HEK293T (cell line): ENCODE data around the gene KBTBD13.

ENCODE experiments used
- ARNT ChIP-seq: fragments of 450-650 bp; IDR thresholded peaks from 2 replicates; pipeline ENCODE4 v1.6.1; 2017; ENCODE audit warnings: mild to moderate bottlenecking
- BHLHE40 ChIP-seq: fragments of 450-650 bp; IDR thresholded peaks from 2 replicates; pipeline ENCODE4 v1.6.1; 2016; ENCODE audit warnings: mild to moderate bottlenecking, moderate library complexity, borderline replicate concordance
- ELF4 ChIP-seq: fragments of 450-650 bp; IDR thresholded peaks from 2 replicates; pipeline ENCODE4 v1.6.1; 2017; ENCODE audit warnings: antibody characterized with exemption
- FOXA1 ChIP-seq: fragments of 450-650 bp; IDR thresholded peaks from 2 replicates; pipeline ENCODE4 v1.6.1; 2016; ENCODE audit warnings: mild to moderate bottlenecking
- FOXK2 ChIP-seq: fragments of 450-650 bp; IDR thresholded peaks from 2 replicates; pipeline ENCODE4 v1.6.1; 2016; ENCODE audit warnings: mild to moderate bottlenecking
- FOXM1 ChIP-seq: fragments of 450-650 bp; IDR thresholded peaks from 2 replicates; pipeline ENCODE4 v1.6.1; 2017; ENCODE audit warnings: mild to moderate bottlenecking, borderline replicate concordance
- HDGF ChIP-seq: fragments of 450-650 bp; IDR thresholded peaks from 2 replicates; pipeline ENCODE4 v1.6.1; 2017; ENCODE audit warnings: antibody characterized with exemption, borderline replicate concordance
- L3MBTL2 ChIP-seq: fragments of 450-650 bp; conservative IDR thresholded peaks from 2 replicates; pipeline ENCODE4 v1.6.1; 2016; ENCODE audit warnings: mild to moderate bottlenecking
- NFRKB ChIP-seq: fragments of 450-650 bp; IDR thresholded peaks from 2 replicates; pipeline ENCODE4 v1.6.1; 2016; ENCODE audit warnings: mild to moderate bottlenecking, moderate library complexity
- SUZ12 ChIP-seq: fragments of 450-650 bp; IDR thresholded peaks from 2 replicates; pipeline ENCODE4 v1.6.1; 2016; ENCODE audit warnings: mild to moderate bottlenecking
- ZNF384 ChIP-seq: fragments of 450-650 bp; IDR thresholded peaks from 2 replicates; pipeline ENCODE4 v1.6.1; 2016
- TF ChIP-seq, protein P1 (sequence below): fragments of 450-650 bp; IDR thresholded peaks from 2 replicates; pipeline ENCODE4 v1.6.1; 2016

DNA sequence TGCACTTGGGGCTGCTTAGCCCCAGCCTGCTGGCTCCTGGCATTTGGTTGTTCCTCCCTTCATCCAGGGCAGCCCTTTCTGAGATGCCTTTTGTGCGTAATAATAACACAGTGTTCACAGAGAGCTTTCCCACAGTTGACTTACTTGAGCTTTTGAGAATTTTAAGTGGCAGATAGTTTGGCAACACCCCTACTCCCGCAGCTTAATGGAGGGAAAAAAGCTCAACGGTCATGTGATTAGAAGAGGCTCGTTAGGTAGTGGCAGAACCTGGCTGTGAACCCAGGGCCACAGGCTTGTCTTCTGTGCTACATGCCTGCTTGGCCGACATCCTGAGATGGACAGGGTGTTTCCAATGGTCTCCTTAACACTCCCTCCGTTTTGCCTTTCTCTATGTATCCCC, 4.7 kb downstream of the KBTBD13 start:
- TF ChIP-seq, protein P1, sequence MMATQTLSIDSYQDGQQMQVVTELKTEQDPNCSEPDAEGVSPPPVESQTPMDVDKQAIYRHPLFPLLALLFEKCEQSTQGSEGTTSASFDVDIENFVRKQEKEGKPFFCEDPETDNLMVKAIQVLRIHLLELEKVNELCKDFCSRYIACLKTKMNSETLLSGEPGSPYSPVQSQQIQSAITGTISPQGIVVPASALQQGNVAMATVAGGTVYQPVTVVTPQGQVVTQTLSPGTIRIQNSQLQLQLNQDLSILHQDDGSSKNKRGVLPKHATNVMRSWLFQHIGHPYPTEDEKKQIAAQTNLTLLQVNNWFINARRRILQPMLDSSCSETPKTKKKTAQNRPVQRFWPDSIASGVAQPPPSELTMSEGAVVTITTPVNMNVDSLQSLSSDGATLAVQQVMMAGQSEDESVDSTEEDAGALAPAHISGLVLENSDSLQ = no peak
- no peak for TF ChIP-seq ELF4
- no peak for TF ChIP-seq ARNT
- TF ChIP-seq BHLHE40 = no peak
- TF ChIP-seq NFRKB = no peak
- no peak for TF ChIP-seq ZNF384
- TF ChIP-seq L3MBTL2 = no peak
- no peak for TF ChIP-seq FOXK2
- TF ChIP-seq HDGF = no peak
- no peak for TF ChIP-seq SUZ12
- no peak for TF ChIP-seq FOXM1
- TF ChIP-seq FOXA1 = no peak
